ENCODE measurements around the gene SLIT1. TPM values are rescaled to one million over a fixed set of nuclear protein-coding genes. Genes with fewer than 3 reads are reported as not detected.

SLIT1 gene
- polyA plus RNA-seq, 1 donor from 2014 or later: 9.5 TPM

DNA sequence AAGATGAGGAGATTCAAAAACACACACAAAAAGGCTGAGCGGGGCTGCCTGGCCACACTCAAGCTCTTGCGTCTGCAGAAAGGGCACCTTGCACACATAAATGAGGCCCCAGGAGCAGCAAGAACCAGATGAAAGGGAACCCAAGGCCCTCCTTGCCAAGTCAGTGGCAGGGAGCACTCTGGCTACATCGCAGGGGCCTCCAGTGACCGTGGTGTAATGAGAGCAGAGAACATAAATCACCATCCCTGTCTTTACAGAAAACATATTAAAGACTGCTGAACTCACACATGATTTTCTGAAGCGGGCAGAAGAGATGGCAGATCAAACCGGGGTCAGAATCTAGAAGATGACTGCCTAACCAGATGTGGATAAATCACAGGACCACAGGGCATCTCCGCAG, 80.5 kb downstream of the SLIT1 start:
- Histone ChIP-seq H3K4me2 (ENCODE audit: low read length) (no peak overlapping the region), H2AFZ (ENCODE audit: low read depth, low read length) (no peak overlapping the region), H4K20me1 (ENCODE audit: insufficient read depth) (no peaks in the 10 kb centered on the region), H3K9ac (ENCODE audit: low read length) (no peak overlapping the region), H3K4me3 (ENCODE audit: low read length) (no peak overlapping the region), H3K9me2 (ENCODE audit: insufficient read depth, low read length) (no peaks in the 10 kb centered on the region), H3K36me3 (ENCODE audit: insufficient read depth, low read length) (no peaks in the 10 kb centered on the region), H3F3A (ENCODE audit: insufficient read depth, low read length, poor library complexity, severe bottlenecking) (no peaks in the 10 kb centered on the region), H3K27me3 (ENCODE audit: insufficient read depth, low read depth, low read length) (peaks cover 4% of the 10 kb centered on the region), H3K79me2 (replicated peaks; ENCODE audit: insufficient read depth, low read length) (no peaks in the 10 kb centered on the region), H3K9me3 (ENCODE audit: low read length) (no peaks in the 10 kb centered on the region), H3K27ac (ENCODE audit: low read length) (no peak overlapping the region)
- no peak for TF ChIP-seq REST (IDR thresholded peaks at IDR 0.05; ENCODE audit: borderline replicate concordance)
- TF ChIP-seq EP300 (conservative IDR thresholded peaks at IDR 0.05; ENCODE audit: poor library complexity, severe bottlenecking): no peak
- no peak for TF ChIP-seq SMC3 (conservative IDR thresholded peaks at IDR 0.05; ENCODE audit: poor library complexity)
- no peak for TF ChIP-seq EZH2 (IDR thresholded peaks at IDR 0.05; ENCODE audit: borderline replicate concordance, insufficient read depth, low read length, poor library complexity, severe bottlenecking)
- no peak for TF ChIP-seq POLR2AphosphoS5 (IDR thresholded peaks at IDR 0.05)
- TF ChIP-seq CTCF (IDR thresholded peaks at IDR 0.05; ENCODE audit: poor library complexity, severe bottlenecking): no peak
- no peak for TF ChIP-seq MXI1 (conservative IDR thresholded peaks at IDR 0.05; ENCODE audit: poor library complexity, severe bottlenecking)
- no peak for TF ChIP-seq TAF1 (IDR thresholded peaks at IDR 0.05; ENCODE audit: low read depth)
- no peak for TF ChIP-seq RAD21 (conservative IDR thresholded peaks at IDR 0.05)

GRCh38 chr10:97103316-97104080, 82.3 kb downstream of the SLIT1 start:
- Histone ChIP-seq H4K20me1 (ENCODE audit: insufficient read depth) (no peaks in the 10 kb centered on the region), H3K4me3 (ENCODE audit: low read length) (no peak overlapping the region), H2AFZ (ENCODE audit: low read depth, low read length) (no peak overlapping the region), H3K36me3 (ENCODE audit: insufficient read depth, low read length) (no peaks in the 10 kb centered on the region), H3K27me3 (ENCODE audit: insufficient read depth, low read depth, low read length) (peaks cover 13% of the 10 kb centered on the region), H3K9ac (ENCODE audit: low read length) (no peak overlapping the region), H3K4me2 (ENCODE audit: low read length) (no peak overlapping the region), H3K27ac (ENCODE audit: low read length) (no peak overlapping the region), H3F3A (ENCODE audit: insufficient read depth, low read length, poor library complexity, severe bottlenecking) (no peaks in the 10 kb centered on the region), H3K9me2 (ENCODE audit: insufficient read depth, low read length) (no peaks in the 10 kb centered on the region), H3K9me3 (ENCODE audit: low read length) (no peaks in the 10 kb centered on the region), H3K79me2 (replicated peaks; ENCODE audit: insufficient read depth, low read length) (no peaks in the 10 kb centered on the region)
- TF ChIP-seq RAD21 (conservative IDR thresholded peaks at IDR 0.05) (no peak), EZH2 (IDR thresholded peaks at IDR 0.05; ENCODE audit: borderline replicate concordance, insufficient read depth, low read length, poor library complexity, severe bottlenecking) (no peak), CTCF (IDR thresholded peaks at IDR 0.05; ENCODE audit: poor library complexity, severe bottlenecking) (no peak), EP300 (conservative IDR thresholded peaks at IDR 0.05; ENCODE audit: poor library complexity, severe bottlenecking) (no peak), SMC3 (conservative IDR thresholded peaks at IDR 0.05; ENCODE audit: poor library complexity) (no peak), MXI1 (conservative IDR thresholded peaks at IDR 0.05; ENCODE audit: poor library complexity, severe bottlenecking) (no peak), REST (IDR thresholded peaks at IDR 0.05; ENCODE audit: borderline replicate concordance) (no peak), TAF1 (IDR thresholded peaks at IDR 0.05; ENCODE audit: low read depth) (no peak), POLR2AphosphoS5 (IDR thresholded peaks at IDR 0.05) (no peak)

Measured in neural cell (in vitro differentiated cells).